ENCODE data around the gene MEGF11.

DNA sequence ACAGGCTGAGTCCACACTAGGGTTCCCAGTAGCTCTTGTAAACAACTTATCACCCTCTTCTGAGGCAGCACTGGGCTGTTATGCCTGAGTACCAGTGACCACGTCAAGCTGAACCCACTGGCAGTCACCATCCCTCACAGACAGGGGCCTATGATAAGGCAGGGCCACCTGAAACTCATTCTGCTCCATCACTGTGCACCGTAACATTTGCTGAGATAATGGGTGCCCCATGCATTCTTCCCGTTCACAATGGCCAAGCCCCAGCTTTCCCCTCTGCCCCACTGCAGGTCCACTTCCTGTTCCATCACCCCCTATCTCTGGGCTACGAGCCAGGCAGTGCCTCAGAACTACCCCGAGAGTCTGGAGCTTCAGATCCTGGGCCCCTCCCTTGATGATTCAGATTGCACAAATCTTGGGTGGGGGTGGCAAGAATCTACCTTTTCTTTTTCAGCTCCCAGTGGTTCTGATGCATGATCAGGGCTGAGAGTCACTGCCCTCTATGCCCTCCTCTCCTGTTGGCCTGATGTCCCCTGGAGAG is 226.2 kb downstream of the MEGF11 start:
- TF ChIP-seq POLR2A (IDR thresholded peaks at IDR 0.05) (no peak), POLR2AphosphoS5 (IDR thresholded peaks at IDR 0.05) (no peak)
- TF ChIP-seq, protein P1, sequence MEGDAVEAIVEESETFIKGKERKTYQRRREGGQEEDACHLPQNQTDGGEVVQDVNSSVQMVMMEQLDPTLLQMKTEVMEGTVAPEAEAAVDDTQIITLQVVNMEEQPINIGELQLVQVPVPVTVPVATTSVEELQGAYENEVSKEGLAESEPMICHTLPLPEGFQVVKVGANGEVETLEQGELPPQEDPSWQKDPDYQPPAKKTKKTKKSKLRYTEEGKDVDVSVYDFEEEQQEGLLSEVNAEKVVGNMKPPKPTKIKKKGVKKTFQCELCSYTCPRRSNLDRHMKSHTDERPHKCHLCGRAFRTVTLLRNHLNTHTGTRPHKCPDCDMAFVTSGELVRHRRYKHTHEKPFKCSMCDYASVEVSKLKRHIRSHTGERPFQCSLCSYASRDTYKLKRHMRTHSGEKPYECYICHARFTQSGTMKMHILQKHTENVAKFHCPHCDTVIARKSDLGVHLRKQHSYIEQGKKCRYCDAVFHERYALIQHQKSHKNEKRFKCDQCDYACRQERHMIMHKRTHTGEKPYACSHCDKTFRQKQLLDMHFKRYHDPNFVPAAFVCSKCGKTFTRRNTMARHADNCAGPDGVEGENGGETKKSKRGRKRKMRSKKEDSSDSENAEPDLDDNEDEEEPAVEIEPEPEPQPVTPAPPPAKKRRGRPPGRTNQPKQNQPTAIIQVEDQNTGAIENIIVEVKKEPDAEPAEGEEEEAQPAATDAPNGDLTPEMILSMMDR (IDR thresholded peaks at IDR 0.05 in 8 of 11, conservative IDR thresholded peaks at IDR 0.05 in 3 of 11) = no peak
